ENCODE data around the gene ZNF576. TPM values are rescaled to one million over a fixed set of nuclear protein-coding genes. Genes with fewer than 3 reads are reported as not detected.

Gene ZNF576
- total and polyA plus RNA-seq, 2 experiments from 2014 or later: 5.9 to 16.9 TPM

GRCh38 chr19:43605875-43606568, 9.6 kb downstream of the ZNF576 start:
- Histone ChIP-seq H3K4me1 (ENCODE audit: insufficient read depth) (no peaks in the 10 kb centered on the region), H3K27me3 (ENCODE audit: insufficient read depth) (no peaks in the 10 kb centered on the region), H3K9me2 (ENCODE audit: insufficient read depth) (no peaks in the 10 kb centered on the region), H3K4me3 (no peak overlapping the region), H3F3A (replicated peaks; ENCODE audit: low read depth) (no peaks in the 10 kb centered on the region), H4K20me1 (replicated peaks; ENCODE audit: insufficient read depth) (no peaks in the 10 kb centered on the region; the same call in 1 of the 2 replicates), H2AFZ (no peak overlapping the region), H3K79me2 (replicated peaks; ENCODE audit: insufficient read depth) (no peaks in the 10 kb centered on the region), H3K36me3 (ENCODE audit: insufficient read depth) (no peaks in the 10 kb centered on the region), H3K27ac (ENCODE audit: low read depth) (no peak overlapping the region), H3K4me2 (no peak overlapping the region)
- no peak overlapping the region for H3K27ac Mint-ChIP-seq
- H3K4me3 Mint-ChIP-seq: no peak overlapping the region
- no peak for ATAC-seq
- H3K9me3 Mint-ChIP-seq: no peaks in the 10 kb centered on the region; the same call in 2 of the 3 replicates
- no peak for DNase-seq (ENCODE audit: low spot score)
- TF ChIP-seq POLR2AphosphoS5 (IDR thresholded peaks at IDR 0.05; ENCODE audit: low read depth): no peak
- TF ChIP-seq JUNB (IDR thresholded peaks at IDR 0.05; ENCODE audit: unreplicated experiment): no peak
- TF ChIP-seq REST (IDR thresholded peaks at IDR 0.05; ENCODE audit: unreplicated experiment): no peak
- no peak for TF ChIP-seq NANOG (IDR thresholded peaks at IDR 0.05; ENCODE audit: borderline replicate concordance)
- TF ChIP-seq ZNF462 (CRISPR knock-in tag; IDR thresholded peaks at IDR 0.05): no peak
- no peak for TF ChIP-seq STAT1 (IDR thresholded peaks at IDR 0.05; ENCODE audit: unreplicated experiment)
- TF ChIP-seq CREB1 (CRISPR knock-in tag; IDR thresholded peaks at IDR 0.05; ENCODE audit: low read depth): no peak
- TF ChIP-seq EZH2phosphoT487 (IDR thresholded peaks at IDR 0.05; ENCODE audit: unreplicated experiment): no peak
- TF ChIP-seq EZH2 (IDR thresholded peaks at IDR 0.05; ENCODE audit: low read depth, unreplicated experiment): no peak
- no peak for TF ChIP-seq ZNF331 (CRISPR knock-in tag; IDR thresholded peaks at IDR 0.05; ENCODE audit: low read depth)
- TF ChIP-seq ETS1 (IDR thresholded peaks at IDR 0.05): no peak
- no peak for TF ChIP-seq CTCF (conservative IDR thresholded peaks at IDR 0.05; ENCODE audit: low read depth in 2 of 2)
- TF ChIP-seq ZNF114 (CRISPR knock-in tag; IDR thresholded peaks at IDR 0.05): no peak
- peaks cover 9% of the 10 kb centered on the region for H3K4me1 Mint-ChIP-seq
- H3K27me3 Mint-ChIP-seq (ENCODE audit: insufficient read depth, low read depth, poor library complexity): peaks cover 6% of the 10 kb centered on the region
- H3K36me3 Mint-ChIP-seq (ENCODE audit: low read depth): peaks cover 7% of the 10 kb centered on the region; the same call in 2 of the 3 replicates

Data from GM23338 (cell line).